ENCODE results near the gene GAGE12G.
"Not testable (repeated sequence)": the region's sequence is repeated elsewhere in the genome, so short reads cannot be mapped to it uniquely, and the experiment has no call there.

DNA sequence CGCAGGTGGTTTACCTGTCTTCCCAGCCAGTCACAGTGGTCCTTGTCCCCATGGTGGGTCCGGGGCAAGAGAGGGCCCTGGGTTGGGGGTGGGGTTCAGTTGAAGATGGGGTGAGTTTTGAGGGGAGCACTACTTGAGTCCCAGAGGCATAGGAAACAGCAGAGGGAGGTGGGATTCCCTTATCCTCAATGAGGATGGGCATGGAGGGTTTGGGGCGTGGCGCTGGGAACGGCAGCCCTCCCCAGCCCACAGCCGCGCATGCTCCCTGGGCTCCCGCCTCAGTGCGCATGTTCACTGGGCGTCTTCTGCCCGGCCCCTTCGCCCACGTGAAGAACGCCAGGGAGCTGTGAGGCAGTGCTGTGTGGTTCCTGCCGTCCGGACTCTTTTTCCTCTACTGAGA lies 28.8 kb upstream of the GAGE12G start, which contains the start of gene GAGE12D:
- not testable (repeated sequence) for TF ChIP-seq POLR2AphosphoS5 (IDR thresholded peaks at IDR 0.05; ENCODE audit: borderline replicate concordance, low read depth, low read length); EZH2 (IDR thresholded peaks at IDR 0.05)

All from SK-N-MC (cell line).